NCI-H748 (cell line): ENCODE results near the gene SHISA5.
"Not testable (repeated sequence)": the region's sequence is repeated elsewhere in the genome, so short reads cannot be mapped to it uniquely, and the experiment has no call there.

ENCODE experiments used
- DNase-seq: peaks from one replicate; lab custom pipeline; 2025; ENCODE audit not compliant: unreplicated experiment; lab: John Stamatoyannopoulos, UW

The SHISA5 gene

GRCh38 chr3:48504051-48504946, at the start of gene SHISA5:
SHISA5 (minus strand) TSS chr3:48504174; CDS start chr3:48504094, 80 bp downstream.
- peak; percentile 30 for DNase-seq

GRCh38 chr3:48553361-48553760, 49.4 kb upstream of the SHISA5 start:
- DNase-seq = no peak

GRCh38 chr3:48552111-48552951, 48.4 kb upstream of the SHISA5 start:
- peak; percentile 48 for DNase-seq

GRCh38 chr3:48551651-48552050, 47.7 kb upstream of the SHISA5 start:
- not testable (repeated sequence) for DNase-seq

- peak; percentile 59 for DNase-seq
Observed at GRCh38 chr3:48548729-48549705, 45.0 kb upstream of the SHISA5 start.

GRCh38 chr3:48548126-48548525, 44.2 kb upstream of the SHISA5 start:
- no peak for DNase-seq

- DNase-seq = no peak
Observed at GRCh38 chr3:48546203-48546829, 42.3 kb upstream of the SHISA5 start.

- DNase-seq = no peak
Observed at GRCh38 chr3:48544141-48544540, 40.2 kb upstream of the SHISA5 start.

- DNase-seq = no peak
Observed at GRCh38 chr3:48543271-48543866, 39.4 kb upstream of the SHISA5 start.

- DNase-seq = no peak
Observed at GRCh38 chr3:48538451-48538850, 34.5 kb upstream of the SHISA5 start.

- DNase-seq = no peak
Observed at GRCh38 chr3:48536785-48537184, 32.8 kb upstream of the SHISA5 start.

GRCh38 chr3:48536116-48536515, 32.1 kb upstream of the SHISA5 start:
- no peak for DNase-seq

- no peak for DNase-seq
Observed at GRCh38 chr3:48535578-48535977, 31.6 kb upstream of the SHISA5 start.

- DNase-seq = no peak
Observed at GRCh38 chr3:48532977-48533337, 29.0 kb upstream of the SHISA5 start.

GRCh38 chr3:48532271-48532976, 28.4 kb upstream of the SHISA5 start:
- no peak for DNase-seq

- DNase-seq = not testable (repeated sequence)
Observed at GRCh38 chr3:48530701-48531100, 26.7 kb upstream of the SHISA5 start.

GRCh38 chr3:48528754-48529153, 24.8 kb upstream of the SHISA5 start:
- no peak for DNase-seq

- no peak for DNase-seq
Observed at GRCh38 chr3:48528048-48528447, 24.1 kb upstream of the SHISA5 start.

- no peak for DNase-seq
Observed at GRCh38 chr3:48524970-48525369, 21.0 kb upstream of the SHISA5 start.
